HG02798 (cell line): ENCODE results near the gene TRMO.

Source experiments
- ATAC-seq: cut with Tn5 transposase; IDR thresholded peaks from one replicate; pipeline ENCODE4 v1.9.1; 2021; ENCODE audit warnings: mild to moderate bottlenecking; ENCODE audit not compliant: unreplicated experiment, poor library complexity

TRMO gene

GRCh38 chr9:97940741-97941140 is 18.4 kb upstream of the TRMO start:
- ATAC-seq: no peak

- no peak for ATAC-seq
Observed at GRCh38 chr9:97940233-97940632, 17.9 kb upstream of the TRMO start.

GRCh38 chr9:97938081-97938644 is 15.9 kb upstream of the TRMO start, which contains the start of gene HEMGN:
TSS of gene HEMGN (minus strand) at chr9:97938172. CDS start at chr9:97938136, 36 bp downstream.
- ATAC-seq: peak; percentile 62

DNA sequence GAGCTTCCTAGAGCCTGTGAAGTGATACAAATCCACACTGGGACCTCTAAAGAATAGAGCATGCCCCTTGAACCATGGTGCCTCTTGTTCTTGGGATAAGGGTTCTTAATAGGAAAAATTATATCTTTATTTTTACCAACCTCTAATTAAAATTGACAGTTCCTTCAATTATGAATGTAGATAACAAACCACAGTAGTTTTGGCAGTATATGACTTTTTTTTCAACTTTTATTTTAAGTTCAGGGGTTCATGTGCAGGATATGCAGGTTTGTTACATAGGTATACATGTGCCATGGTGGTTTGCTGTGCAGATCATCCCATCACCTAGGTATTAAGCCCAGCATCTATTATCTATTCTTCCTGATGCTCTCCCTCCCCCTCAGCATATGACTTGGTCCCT is 14.7 kb upstream of the TRMO start:
- ATAC-seq: no peak

- no peak for ATAC-seq
Observed at GRCh38 chr9:97935276-97935675, 13.0 kb upstream of the TRMO start.

GRCh38 chr9:97934321-97935115 is 12.2 kb upstream of the TRMO start:
- ATAC-seq: no peak

- ATAC-seq: no peak
Observed at GRCh38 chr9:97933297-97933998, 11.1 kb upstream of the TRMO start.

GRCh38 chr9:97930972-97931371 is 8.7 kb upstream of the TRMO start:
- ATAC-seq: no peak

DNA sequence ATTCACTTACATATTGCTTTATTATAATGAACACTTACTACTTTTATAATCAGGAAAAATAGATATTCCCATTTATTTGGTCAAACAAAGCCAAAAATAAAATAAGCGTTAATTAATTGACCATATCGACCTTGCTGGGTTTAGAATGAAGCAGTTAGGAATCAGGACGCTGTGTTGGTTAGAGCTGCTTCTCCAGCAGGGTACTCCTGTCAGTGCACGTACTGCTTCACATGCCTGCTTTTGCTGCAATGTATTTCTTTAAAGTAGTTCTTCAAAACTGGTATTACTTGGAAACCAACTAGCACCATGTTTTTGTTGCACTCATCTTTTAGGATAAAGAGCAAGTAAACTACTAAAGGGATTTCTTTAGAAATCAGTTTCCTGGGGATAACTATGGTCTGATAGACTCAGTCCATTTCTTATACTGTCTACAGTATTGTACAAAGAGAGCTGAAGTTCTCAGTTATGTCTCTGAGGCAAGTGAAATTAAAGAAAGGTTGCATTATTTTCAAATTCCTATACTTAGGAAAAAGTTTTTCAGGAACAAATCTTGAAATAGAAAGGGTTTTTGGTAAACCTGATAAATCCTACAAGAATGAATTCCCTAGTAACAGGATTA is 6.8 kb upstream of the TRMO start:
- ATAC-seq: no peak

GRCh38 chr9:97925497-97926334 is 3.4 kb upstream of the TRMO start:
- ATAC-seq: no peak

GRCh38 chr9:97924386-97924785 is 2.1 kb upstream of the TRMO start:
- no peak for ATAC-seq

DNA sequence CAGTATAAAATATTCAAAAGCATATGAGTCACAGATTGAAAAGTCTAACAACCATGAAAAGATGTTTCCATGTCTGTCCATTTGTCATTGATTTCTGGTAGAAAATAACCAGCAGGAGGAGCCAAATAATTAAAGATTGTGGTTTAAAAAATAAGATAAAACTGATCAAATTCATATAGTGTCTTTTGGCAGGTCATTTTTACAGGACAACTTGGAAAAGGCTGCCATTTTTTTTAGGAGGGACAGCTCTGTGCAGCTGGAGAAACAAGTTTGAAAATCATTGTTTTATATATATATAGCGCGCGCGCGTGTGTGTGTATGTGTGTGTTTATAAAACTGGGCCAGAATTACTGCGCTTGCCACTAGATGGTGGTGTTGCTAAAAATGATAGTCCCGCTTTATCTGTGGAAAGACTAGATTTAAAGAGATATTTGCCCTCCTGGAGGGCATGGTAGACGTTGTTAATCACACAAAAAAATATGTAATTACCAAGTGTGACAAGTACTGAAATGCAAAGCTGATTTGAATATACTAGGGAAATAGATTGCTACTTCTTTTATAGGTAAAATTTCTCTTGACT is 1.3 kb upstream of the TRMO start:
- peak; percentile 28 for ATAC-seq

DNA sequence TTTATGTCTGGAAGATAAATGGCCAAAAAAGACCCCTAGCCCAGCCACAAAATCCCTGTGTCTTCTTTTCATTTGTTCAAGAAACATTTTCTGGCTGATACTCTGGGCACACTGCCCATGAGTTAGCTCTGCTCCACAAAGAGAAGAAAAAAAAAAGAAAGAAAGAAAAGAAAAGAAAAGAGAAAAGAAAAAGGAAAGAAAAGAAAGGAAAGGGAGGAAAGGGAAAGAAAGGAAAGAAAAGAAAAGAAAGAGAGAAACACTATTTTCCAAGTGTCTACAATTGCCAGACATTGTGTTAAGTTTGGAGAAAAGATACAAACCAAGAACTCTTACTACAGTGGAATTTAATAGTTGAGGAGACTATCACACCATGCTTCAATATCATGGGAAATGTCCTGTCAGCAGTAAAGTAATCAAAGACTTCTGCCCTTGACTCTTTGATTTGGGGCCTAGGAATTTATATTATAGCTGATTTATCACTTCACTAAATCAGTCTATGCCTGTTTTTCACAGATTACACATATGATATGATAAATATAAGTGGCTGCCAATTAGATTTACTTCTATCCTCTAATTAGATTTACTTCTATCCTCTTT is 3.0 kb downstream of the TRMO start:
- no peak for ATAC-seq

DNA sequence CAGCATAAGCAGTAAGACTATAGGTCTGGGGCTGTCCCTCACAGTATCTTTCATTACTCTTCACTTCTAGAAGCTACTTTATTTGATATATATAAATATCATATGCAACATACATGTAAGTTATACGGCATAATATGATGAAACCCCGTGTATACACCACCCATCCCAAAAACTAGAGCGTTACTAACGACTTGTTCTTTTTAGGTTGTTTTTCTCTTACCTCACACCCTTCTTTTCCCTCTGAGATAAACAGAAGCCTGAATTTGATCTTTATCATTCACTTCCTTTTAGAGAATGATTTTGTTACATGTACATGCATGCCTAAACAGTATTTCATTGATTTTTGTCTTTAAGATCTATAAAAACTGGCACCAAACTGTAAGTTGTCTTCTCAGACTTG is 3.7 kb downstream of the TRMO start:
- no peak for ATAC-seq

DNA sequence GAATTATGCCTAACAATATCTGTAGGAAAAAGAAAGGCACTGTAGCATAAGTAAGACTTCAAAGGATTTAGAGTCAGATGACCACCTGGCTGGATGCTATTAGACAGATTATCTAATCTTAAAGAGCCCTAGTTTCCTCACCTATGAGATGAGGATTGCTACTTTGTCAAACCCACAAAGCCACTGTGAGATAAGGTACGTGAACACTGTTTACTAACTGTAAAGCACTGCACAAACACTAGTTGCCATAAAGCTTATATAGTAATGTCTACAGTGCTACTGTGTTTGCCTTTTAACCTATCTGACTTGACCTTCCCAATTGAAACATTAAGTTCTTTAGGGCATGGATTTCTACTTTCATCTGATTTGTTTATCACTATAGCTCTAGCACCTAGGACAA is 10.3 kb downstream of the TRMO start:
- no peak for ATAC-seq

GRCh38 chr9:97911528-97911927 is 10.8 kb downstream of the TRMO start:
- no peak for ATAC-seq

- ATAC-seq: no peak
Observed at GRCh38 chr9:97910357-97910756, 11.9 kb downstream of the TRMO start.

- ATAC-seq: no peak
Observed at GRCh38 chr9:97908705-97909104, 13.6 kb downstream of the TRMO start.

GRCh38 chr9:97907632-97908031 is 14.7 kb downstream of the TRMO start:
- no peak for ATAC-seq
